Measurements from ENCODE around the gene MYO9A.

DNA sequence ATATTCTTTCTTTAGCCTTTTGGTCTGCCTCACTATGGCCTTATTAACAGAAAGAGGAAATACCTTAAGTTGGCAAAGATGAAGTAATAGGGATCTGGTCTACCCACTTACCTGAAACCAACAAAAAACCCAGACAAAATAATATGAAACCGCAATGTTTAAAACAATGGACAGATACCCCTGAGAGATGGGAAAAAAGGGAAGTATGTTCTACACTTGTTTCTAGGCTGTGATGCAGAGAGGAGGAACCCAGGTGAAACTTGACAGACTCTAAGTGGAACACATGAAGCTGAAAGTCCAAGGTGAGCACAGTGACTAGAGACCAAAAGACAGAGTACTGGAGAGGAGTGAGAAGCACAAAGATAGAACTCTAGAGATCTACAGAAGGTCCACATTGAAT is 229.2 kb downstream of the MYO9A start:
- TF ChIP-seq, protein P1, sequence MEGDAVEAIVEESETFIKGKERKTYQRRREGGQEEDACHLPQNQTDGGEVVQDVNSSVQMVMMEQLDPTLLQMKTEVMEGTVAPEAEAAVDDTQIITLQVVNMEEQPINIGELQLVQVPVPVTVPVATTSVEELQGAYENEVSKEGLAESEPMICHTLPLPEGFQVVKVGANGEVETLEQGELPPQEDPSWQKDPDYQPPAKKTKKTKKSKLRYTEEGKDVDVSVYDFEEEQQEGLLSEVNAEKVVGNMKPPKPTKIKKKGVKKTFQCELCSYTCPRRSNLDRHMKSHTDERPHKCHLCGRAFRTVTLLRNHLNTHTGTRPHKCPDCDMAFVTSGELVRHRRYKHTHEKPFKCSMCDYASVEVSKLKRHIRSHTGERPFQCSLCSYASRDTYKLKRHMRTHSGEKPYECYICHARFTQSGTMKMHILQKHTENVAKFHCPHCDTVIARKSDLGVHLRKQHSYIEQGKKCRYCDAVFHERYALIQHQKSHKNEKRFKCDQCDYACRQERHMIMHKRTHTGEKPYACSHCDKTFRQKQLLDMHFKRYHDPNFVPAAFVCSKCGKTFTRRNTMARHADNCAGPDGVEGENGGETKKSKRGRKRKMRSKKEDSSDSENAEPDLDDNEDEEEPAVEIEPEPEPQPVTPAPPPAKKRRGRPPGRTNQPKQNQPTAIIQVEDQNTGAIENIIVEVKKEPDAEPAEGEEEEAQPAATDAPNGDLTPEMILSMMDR (IDR thresholded peaks at IDR 0.05): no peak
- TF ChIP-seq POLR2A (IDR thresholded peaks at IDR 0.05): no peak
